Measurements from ENCODE around the gene GNAQ.
"Not testable (repeated sequence)": the region's sequence is repeated elsewhere in the genome, so short reads cannot be mapped to it uniquely, and the experiment has no call there.

Gene GNAQ

GRCh38 chr9:77899679-77900354 lies 131.8 kb downstream of the GNAQ start:
- DNase-seq, result no peak

GRCh38 chr9:77898864-77899263 lies 132.7 kb downstream of the GNAQ start:
- no peak for DNase-seq

- DNase-seq, result peak; percentile 86 to 97
Measured at GRCh38 chr9:77896938-77897667, 134.5 kb downstream of the GNAQ start.

GRCh38 chr9:77896269-77896937 lies 135.2 kb downstream of the GNAQ start:
- peak in 1 of 2 experiments; percentile 33 for DNase-seq

GRCh38 chr9:77893706-77894105 lies 137.9 kb downstream of the GNAQ start:
- DNase-seq, result no peak

- no peak for DNase-seq
Measured at GRCh38 chr9:77892955-77893514, 138.6 kb downstream of the GNAQ start.

- no peak for DNase-seq
Measured at GRCh38 chr9:77892171-77892570, 139.4 kb downstream of the GNAQ start.

GRCh38 chr9:77891128-77891800 lies 140.3 kb downstream of the GNAQ start:
- DNase-seq, result no peak

- DNase-seq, result no peak
Measured at GRCh38 chr9:77887662-77888061, 143.9 kb downstream of the GNAQ start.

GRCh38 chr9:77885104-77885672 lies 146.4 kb downstream of the GNAQ start:
- DNase-seq, result no peak

- no peak for DNase-seq
Measured at GRCh38 chr9:77883846-77884771, 147.5 kb downstream of the GNAQ start.

- no peak for DNase-seq
Measured at GRCh38 chr9:77883133-77883532, 148.5 kb downstream of the GNAQ start.

- no peak for DNase-seq
Measured at GRCh38 chr9:77882294-77882693, 149.3 kb downstream of the GNAQ start.

GRCh38 chr9:77881634-77882033 lies 150.0 kb downstream of the GNAQ start:
- DNase-seq, result not testable (repeated sequence)

- no peak for DNase-seq
Measured at GRCh38 chr9:77881111-77881510, 150.5 kb downstream of the GNAQ start.

- DNase-seq, result no peak
Measured at GRCh38 chr9:77879437-77879943, 152.1 kb downstream of the GNAQ start.

GRCh38 chr9:77878793-77879192 lies 152.8 kb downstream of the GNAQ start:
- not testable (repeated sequence) for DNase-seq

- no peak for DNase-seq
Measured at GRCh38 chr9:77877976-77878375, 153.6 kb downstream of the GNAQ start.

- peak in 1 of 2 experiments; percentile 34 for DNase-seq
Measured at GRCh38 chr9:77876590-77876989, 155.0 kb downstream of the GNAQ start.

GRCh38 chr9:77876091-77876490 lies 155.5 kb downstream of the GNAQ start:
- peak in 1 of 2 experiments; percentile 5 for DNase-seq

- no peak for DNase-seq
Measured at GRCh38 chr9:77872863-77873262, 158.7 kb downstream of the GNAQ start.
